HepG2 (cell line): Measurements from ENCODE around the gene PDYN. TPM values are rescaled to one million over a fixed set of nuclear protein-coding genes. Genes with fewer than 3 reads are reported as not detected.

Experiments used
- ARHGAP35 ChIP-seq: sonication (generic); formaldehyde crosslinking; IDR thresholded peaks from 2 replicates; pipeline ENCODE4 v1.9.0; 2022; ENCODE audit warnings: mild to moderate bottlenecking, inconsistent platforms, moderate library complexity, missing genetic modification reagents, borderline replicate concordance
- CAMTA2 ChIP-seq: sonication (generic); formaldehyde crosslinking; IDR thresholded peaks from 2 replicates; pipeline ENCODE4 v1.4.0; 2020; ENCODE audit warnings: mild to moderate bottlenecking, missing genetic modification reagents, borderline replicate concordance
- DRAP1 ChIP-seq: IDR thresholded peaks from 2 replicates; pipeline ENCODE4 v1.6.1; 2016; ENCODE audit warnings: missing genetic modification reagents, missing compliant biosample characterization
- FIP1L1 ChIP-seq: fragments of 200-400 bp; formaldehyde crosslinking; IDR thresholded peaks from 2 replicates; pipeline ENCODE4 v1.6.1; 2018; ENCODE audit warnings: low read depth, mild to moderate bottlenecking, low read length, moderate library complexity, borderline replicate concordance; ENCODE audit not compliant: insufficient read depth
- KLF12 ChIP-seq: sonication (generic); formaldehyde crosslinking; IDR thresholded peaks from 2 replicates; pipeline ENCODE4 v1.4.0; 2020; ENCODE audit warnings: missing genetic modification reagents, borderline replicate concordance
- KMT2B ChIP-seq: IDR thresholded peaks from 2 replicates; pipeline ENCODE4 v1.6.1; 2016; ENCODE audit warnings: missing genetic modification reagents, missing compliant biosample characterization
- MBNL3 ChIP-seq: fragments of 250-450 bp; sonication (Bioruptor Pico); conservative IDR thresholded peaks from 2 replicates; pipeline ENCODE4 v1.8.0; 2022; ENCODE audit warnings: mild to moderate bottlenecking, inconsistent platforms
- MED13 ChIP-seq: sonication (generic); formaldehyde crosslinking; IDR thresholded peaks from 2 replicates; pipeline ENCODE4 v1.5.0; 2020; ENCODE audit warnings: missing genetic modification reagents
- NFE2L1 ChIP-seq: sonication (generic); formaldehyde crosslinking; IDR thresholded peaks from 2 replicates; pipeline ENCODE4 v1.4.0; 2020; ENCODE audit warnings: missing genetic modification reagents, mild to moderate bottlenecking, borderline replicate concordance
- NR2F2 ChIP-seq: IDR thresholded peaks from 2 replicates; pipeline ENCODE4 v1.6.1; 2012; ENCODE audit warnings: low read depth, inconsistent platforms, borderline replicate concordance
- PPARG ChIP-seq: conservative IDR thresholded peaks from 2 replicates; pipeline ENCODE4 v1.6.1; 2016; ENCODE audit warnings: missing biosample characterization, missing genetic modification reagents
- RBM39 ChIP-seq: fragments of 200-400 bp; formaldehyde crosslinking; IDR thresholded peaks from one replicate; pipeline ENCODE4 v1.6.1; 2018; ENCODE audit warnings: antibody characterized with exemption, mild to moderate bottlenecking, low read depth, low read length; ENCODE audit not compliant: poor library complexity, severe bottlenecking
- RXRB ChIP-seq: IDR thresholded peaks from 2 replicates; pipeline ENCODE4 v1.6.1; 2016; ENCODE audit warnings: borderline replicate concordance, missing genetic modification reagents, missing compliant biosample characterization
- TOE1 ChIP-seq: sonication (generic); formaldehyde crosslinking; IDR thresholded peaks from 2 replicates; pipeline ENCODE4 v1.4.0; 2020; ENCODE audit warnings: mild to moderate bottlenecking, missing genetic modification reagents
- USF2 ChIP-seq, 2 experiments: sonication (generic) in 1 of 2; formaldehyde crosslinking in 1 of 2; IDR thresholded peaks; 2 replicates each; pipeline versions ENCODE4 v1.5.1 to v1.6.1; 2011 to 2020; ENCODE audit warnings: borderline replicate concordance in 1 of 2, low read depth in 1 of 2, low read length in 1 of 2, mild to moderate bottlenecking in 1 of 2, missing genetic modification reagents in 1 of 2, moderate library complexity in 1 of 2
- XRCC5 ChIP-seq: fragments of 200-400 bp; formaldehyde crosslinking; optimal IDR thresholded peaks from 2 replicates; pipeline ENCODE3; 2017; ENCODE audit warnings: mild to moderate bottlenecking, low read length
- ZKSCAN1 ChIP-seq: fragments of 150-350 bp; IDR thresholded peaks from 2 replicates; pipeline ENCODE4 v1.6.1; 2014; ENCODE audit warnings: low read length
- ZMAT3 ChIP-seq: sonication (generic); formaldehyde crosslinking; conservative IDR thresholded peaks from 2 replicates; pipeline ENCODE4 v1.7.0; 2021; ENCODE audit warnings: missing genetic modification reagents
- ZNF20 ChIP-seq: sonication (generic); formaldehyde crosslinking; IDR thresholded peaks from 2 replicates; pipeline ENCODE4 v1.4.0; 2020; ENCODE audit warnings: mild to moderate bottlenecking, moderate library complexity, missing genetic modification reagents
- ZNF446 ChIP-seq: sonication (generic); formaldehyde crosslinking; IDR thresholded peaks from 2 replicates; pipeline ENCODE4 v1.5.0; 2020; ENCODE audit warnings: mild to moderate bottlenecking, missing genetic modification reagents
- ZNF564 ChIP-seq: sonication (generic); formaldehyde crosslinking; IDR thresholded peaks from 2 replicates; pipeline ENCODE4 v1.8.1; 2023; ENCODE audit warnings: mild to moderate bottlenecking, missing genetic modification reagents
- ZNF747 ChIP-seq: sonication (generic); formaldehyde crosslinking; IDR thresholded peaks from 2 replicates; pipeline ENCODE4 v1.8.1; 2023; ENCODE audit warnings: missing genetic modification reagents, mild to moderate bottlenecking, borderline replicate concordance
- ZNF792 ChIP-seq: IDR thresholded peaks from 2 replicates; pipeline ENCODE4 v1.6.1; 2016
- polyA plus RNA-seq, 8 experiments: library from polyadenylated mRNA; depleted of rRNA in 3 of 8; stranded (reverse) in 7 of 8; unstranded in 1 of 8; fragments of >200 nt; fragmentation: Illumina TruSeq in 4 of 8; extraction: Trizol in 4 of 8; gene quantifications; 2 replicates each; pipeline versions ENCODE4 v1.2.1 to v1.2.3, GENCODE V29; 2011 to 2016; ENCODE audit warnings: low read depth in 4 of 8, missing spikeins in 1 of 8, mixed read lengths in 1 of 8; ENCODE audit not compliant: insufficient read depth in 1 of 8
- total RNA-seq, 5 experiments: library from RNA; depleted of rRNA; stranded (reverse); fragments of >200 nt; fragmentation: Illumina TruSeq; extraction: Trizol; gene quantifications; 2 replicates each; pipeline ENCODE4 v1.2.3, GENCODE V29; 2016; ENCODE audit warnings: low read depth in 1 of 5
- TF ChIP-seq, protein P1 (sequence below): sonication (generic); formaldehyde crosslinking; IDR thresholded peaks from 2 replicates; pipeline ENCODE4 v1.8.0; 2022; ENCODE audit warnings: missing genetic modification reagents, mild to moderate bottlenecking, borderline replicate concordance
- TF ChIP-seq, protein P2 (sequence below): sonication (generic); formaldehyde crosslinking; IDR thresholded peaks from 2 replicates; pipeline ENCODE4 v1.5.0; 2020; ENCODE audit warnings: mild to moderate bottlenecking, missing genetic modification reagents, borderline replicate concordance

Gene PDYN
- total and polyA plus RNA-seq, 2 of the 13 experiments (the other 11 are each of a cell fraction or from before 2014, with no cell fraction given) = not detected

- no peak for TF ChIP-seq FIP1L1
- TF ChIP-seq ZNF20 (CRISPR knock-in tag) = peak; percentile 96
- TF ChIP-seq ZKSCAN1 = 0 out of 2 replicates have a peak, but pooled peaks have one; percentile 56
- TF ChIP-seq NR2F2 = no peak
- peak; percentile 98; the same call in 1 of the 2 replicates for TF ChIP-seq ZNF446
- peak; percentile 94 for TF ChIP-seq RXRB (CRISPR knock-in tag)
- TF ChIP-seq MED13 (CRISPR knock-in tag) = peak; percentile 95
- TF ChIP-seq, protein P1, sequence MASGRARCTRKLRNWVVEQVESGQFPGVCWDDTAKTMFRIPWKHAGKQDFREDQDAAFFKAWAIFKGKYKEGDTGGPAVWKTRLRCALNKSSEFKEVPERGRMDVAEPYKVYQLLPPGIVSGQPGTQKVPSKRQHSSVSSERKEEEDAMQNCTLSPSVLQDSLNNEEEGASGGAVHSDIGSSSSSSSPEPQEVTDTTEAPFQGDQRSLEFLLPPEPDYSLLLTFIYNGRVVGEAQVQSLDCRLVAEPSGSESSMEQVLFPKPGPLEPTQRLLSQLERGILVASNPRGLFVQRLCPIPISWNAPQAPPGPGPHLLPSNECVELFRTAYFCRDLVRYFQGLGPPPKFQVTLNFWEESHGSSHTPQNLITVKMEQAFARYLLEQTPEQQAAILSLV = peak; percentile 98
- no peak for TF ChIP-seq USF2 (IDR thresholded peaks at IDR 0.05; ENCODE audit: low read depth, low read length)
- TF ChIP-seq USF2 (CRISPR knock-in tag; IDR thresholded peaks at IDR 0.05; ENCODE audit: borderline replicate concordance) = no peak
- TF ChIP-seq ZNF747 (CRISPR knock-in tag) = peak; percentile 77; the same call in 1 of the 2 replicates
- peak; percentile 99 for TF ChIP-seq ZMAT3 (CRISPR knock-in tag)
- no peak for TF ChIP-seq RBM39
- peak; percentile 91 for TF ChIP-seq TOE1
- peak; percentile 97 for TF ChIP-seq CAMTA2
- TF ChIP-seq XRCC5 = peak; percentile 97
- peak; percentile 91 for TF ChIP-seq ZNF564 (CRISPR knock-in tag)
- TF ChIP-seq MBNL3 (CRISPR knock-in tag) = no peak
- TF ChIP-seq DRAP1 (CRISPR knock-in tag) = peak; percentile 78
- TF ChIP-seq ZNF792 (CRISPR knock-in tag) = peak; percentile 99
- peak; percentile 97 for TF ChIP-seq KLF12 (CRISPR knock-in tag)
- TF ChIP-seq KMT2B (CRISPR knock-in tag) = peak; percentile 95
- TF ChIP-seq NFE2L1 (CRISPR knock-in tag) = no peak
- peak; percentile 90 for TF ChIP-seq PPARG (CRISPR knock-in tag)
- TF ChIP-seq, protein P2, sequence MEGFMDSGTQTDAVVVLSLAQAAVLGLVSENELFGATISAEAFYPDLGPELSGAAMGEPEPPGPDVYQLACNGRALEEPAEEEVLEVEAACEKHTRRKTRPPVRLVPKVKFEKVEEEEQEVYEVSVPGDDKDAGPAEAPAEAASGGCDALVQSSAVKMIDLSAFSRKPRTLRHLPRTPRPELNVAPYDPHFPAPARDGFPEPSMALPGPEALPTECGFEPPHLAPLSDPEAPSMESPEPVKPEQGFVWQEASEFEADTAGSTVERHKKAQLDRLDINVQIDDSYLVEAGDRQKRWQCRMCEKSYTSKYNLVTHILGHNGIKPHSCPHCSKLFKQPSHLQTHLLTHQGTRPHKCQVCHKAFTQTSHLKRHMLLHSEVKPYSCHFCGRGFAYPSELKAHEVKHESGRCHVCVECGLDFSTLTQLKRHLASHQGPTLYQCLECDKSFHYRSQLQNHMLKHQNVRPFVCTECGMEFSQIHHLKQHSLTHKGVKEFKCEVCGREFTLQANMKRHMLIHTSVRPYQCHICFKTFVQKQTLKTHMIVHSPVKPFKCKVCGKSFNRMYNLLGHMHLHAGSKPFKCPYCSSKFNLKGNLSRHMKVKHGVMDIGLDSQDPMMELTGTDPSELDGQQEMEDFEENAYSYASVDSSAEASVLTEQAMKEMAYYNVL (CRISPR knock-in tag) = peak; percentile 82; the same call in 1 of the 2 replicates
- TF ChIP-seq ARHGAP35 = peak; percentile 98; the same call in 1 of the 2 replicates
These were observed 12.1 kb upstream of the PDYN start (continued) for GRCh38 chr20:2005831-2006426.
